Right ventricle myocardium inferior (tissue), 1 donor: Measurements from ENCODE around the gene FNTB. TPM values are rescaled to one million over a fixed set of nuclear protein-coding genes. Genes with fewer than 3 reads are reported as not detected.

ENCODE experiments used
- ATAC-seq: fragments of 200-7000 bp; cut with Tn5 transposase; one replicate; pipeline ENCODE4 v1.9.1; 2020; ENCODE audit warnings: mild to moderate bottlenecking, moderate library complexity
- DNase-seq: peaks from one replicate; pipeline ENCODE4 v3.0.0; 2021; ENCODE audit errors: missing footprints
- intact Hi-C: fragments of 100-400 bp; cut with DNase I; formaldehyde crosslinking; loops from one replicate; pipeline ENCODE4 v1.11.0; 2022
- total RNA-seq: library from RNA; stranded (reverse); fragmentation: NEBNext Ultra II Directional; extraction: Animal tissue kit (Norgen Biotek cat#: 25700); gene quantifications from one replicate; pipeline ENCODE4 v1.2.1, GENCODE V29; 2021
- donor health status: DM: no; HTN: yes; CAD: no; lungs with severe emphysema.

FNTB gene
- total RNA-seq, 1 donor from 2014 or later: 17.1 TPM

- intact Hi-C loops: no loop called here
- DNase-seq (no peak), ATAC-seq (no peak)
These were observed 35.4 kb upstream of the FNTB start for GRCh38 chr14:64951291-64951690.

- intact Hi-C loops: no loop called here
- DNase-seq (no peak), ATAC-seq (peak; percentile 14)
These were observed 35.0 kb upstream of the FNTB start for GRCh38 chr14:64951724-64952123.

GRCh38 chr14:64952598-64953309 is 33.9 kb upstream of the FNTB start:
- no peak for DNase-seq
- no peak for ATAC-seq
- intact Hi-C loops: no loop called here

GRCh38 chr14:64953310-64953654 is 33.4 kb upstream of the FNTB start:
- intact Hi-C loops: no loop called here
- DNase-seq: no peak
- no peak for ATAC-seq

GRCh38 chr14:64953661-64954060 is 33.0 kb upstream of the FNTB start:
- intact Hi-C loops: no loop called here
- no peak for DNase-seq
- no peak for ATAC-seq

GRCh38 chr14:64954491-64955240 is 32.0 kb upstream of the FNTB start:
- DNase-seq (no peak), ATAC-seq (no peak)
- intact Hi-C loops: no loop called here

- intact Hi-C loops: no loop called here
- no peak for ATAC-seq
- DNase-seq: no peak
These were observed 31.4 kb upstream of the FNTB start for GRCh38 chr14:64955297-64955696.

GRCh38 chr14:64956697-64957406 is 29.8 kb upstream of the FNTB start:
- intact Hi-C loops: no loop called here
- DNase-seq (no peak), ATAC-seq (no peak)

- ATAC-seq: no peak
- no peak for DNase-seq
- intact Hi-C loops: no loop called here
These were observed 28.5 kb upstream of the FNTB start for GRCh38 chr14:64958201-64958600.

GRCh38 chr14:64958743-64959142 is 28.0 kb upstream of the FNTB start:
- intact Hi-C loops: no loop called here
- no peak for ATAC-seq

GRCh38 chr14:64960762-64961276 is 25.9 kb upstream of the FNTB start:
- intact Hi-C loops: no loop called here
- ATAC-seq (peak; percentile 25), DNase-seq (no peak)

More at GRCh38 chr14:64958743-64959142, 28.0 kb upstream of the FNTB start:
- no peak for DNase-seq

- intact Hi-C loops: no loop called here
- DNase-seq (no peak), ATAC-seq (no peak)
These were observed 23.1 kb upstream of the FNTB start for GRCh38 chr14:64963611-64964010.

- ATAC-seq (no peak), DNase-seq (no peak)
- intact Hi-C loops: no loop called here
These were observed 21.2 kb upstream of the FNTB start for GRCh38 chr14:64965356-64966000.

GRCh38 chr14:64966976-64967375 is 19.7 kb upstream of the FNTB start:
- intact Hi-C loops: no loop called here
- ATAC-seq (no peak), DNase-seq (no peak)

- DNase-seq (no peak), ATAC-seq (no peak)
- intact Hi-C loops: no loop called here
These were observed 18.5 kb upstream of the FNTB start for GRCh38 chr14:64968167-64968566.

- ATAC-seq: no peak
- intact Hi-C loops: no loop called here
- no peak for DNase-seq
These were observed 18.0 kb upstream of the FNTB start for GRCh38 chr14:64968651-64969050.

- intact Hi-C loops: no loop called here
- ATAC-seq: no peak
- no peak for DNase-seq
These were observed 16.7 kb upstream of the FNTB start for GRCh38 chr14:64970041-64970440.

- intact Hi-C loops: no loop called here
- DNase-seq (no peak), ATAC-seq (no peak)
These were observed 15.8 kb upstream of the FNTB start for GRCh38 chr14:64970776-64971477.

GRCh38 chr14:64971491-64971942 is 15.2 kb upstream of the FNTB start:
- ATAC-seq: no peak
- intact Hi-C loops: no loop called here
- DNase-seq: no peak
